ENCODE measurements around the gene KCNK3. TPM values are rescaled to one million over a fixed set of nuclear protein-coding genes. Genes with fewer than 3 reads are reported as not detected.

Gene KCNK3
- total and polyA plus RNA-seq, 2 donors (not counting 1 experiment from before 2014, with no cell fraction given): not detected

- Histone ChIP-seq H4K20me1 (ENCODE audit: control insufficient read depth, insufficient read depth, low read length, poor library complexity, severe bottlenecking) (no peaks in the 10 kb centered on the region), H3K9ac (ENCODE audit: low read length) (no peak overlapping the region), H3K4me2 (replicated peaks; ENCODE audit: low read depth, low read length, poor library complexity, severe bottlenecking) (no peak overlapping the region), H3K36me3 (replicated peaks in 1 of 2; ENCODE audit: control extremely low read depth in 1 of 2, control insufficient read depth in 1 of 2, extremely low read depth in 1 of 2, insufficient read depth in 2 of 2, low read length in 1 of 2) (no peaks in the 10 kb centered on the region), H3K79me2 (ENCODE audit: control insufficient read depth, insufficient read depth, low read length) (no peaks in the 10 kb centered on the region), H3K4me3 (ENCODE audit: control extremely low read depth in 1 of 5, extremely low read depth in 1 of 5, insufficient read depth in 1 of 5, low read depth in 2 of 5, low read length in 4 of 5) (no peak overlapping the region), H3K4me1 (ENCODE audit: control insufficient read depth in 2 of 2, insufficient read depth in 2 of 2, low read length in 2 of 2) (no peaks in the 10 kb centered on the region), H2AFZ (ENCODE audit: insufficient read depth, low read depth, low read length, poor library complexity, severe bottlenecking) (no peak overlapping the region), H3K27ac (ENCODE audit: low read length in 2 of 2) (no peak overlapping the region), H3K27me3 (replicated peaks in 1 of 4; ENCODE audit: control extremely low read depth in 1 of 4, control insufficient read depth in 3 of 4, insufficient read depth in 4 of 4, low read length in 3 of 4) (no peaks in the 10 kb centered on the region), H3K9me3 (ENCODE audit: control extremely low read depth in 1 of 3, control insufficient read depth in 2 of 3, insufficient read depth in 1 of 3, low read length in 2 of 3) (no peaks in the 10 kb centered on the region)
- intact Hi-C loops (cut with micrococcal nuclease): no loop called here
- ATAC-seq (ENCODE audit: low read depth) (no peak), DNase-seq (no peak)
- Mint-ChIP-seq H3K27me3 (peaks cover 33% of the 10 kb centered on the region), H3K27ac (no peak overlapping the region), H3K4me1 (no peaks in the 10 kb centered on the region), H3K9me3 (ENCODE audit: insufficient read depth) (no peaks in the 10 kb centered on the region), H3K4me3 (no peak overlapping the region)
- WGBS (ENCODE audit: insufficient coverage): 77% methylated on average over 12 of the region's 12 CpGs
- POLR2A ChIA-PET: no interaction called here
- CTCF ChIA-PET: no interaction called here
- no peak for TF ChIP-seq CTCF (IDR thresholded peaks at IDR 0.05)
- no peak for TF ChIP-seq EZH2 (IDR thresholded peaks at IDR 0.05; ENCODE audit: borderline replicate concordance, insufficient read depth, low read depth, low read length, poor library complexity, severe bottlenecking)
Measured at GRCh38 chr2:26650713-26651469, 41.6 kb upstream of the KCNK3 start.

GRCh38 chr2:26651470-26651771, 41.1 kb upstream of the KCNK3 start:
- no peak overlapping the region for H3K4me3 ChIP-seq (ENCODE audit: control extremely low read depth in 1 of 5, extremely low read depth in 1 of 5, insufficient read depth in 1 of 5, low read depth in 2 of 5, low read length in 4 of 5)
- TF ChIP-seq EZH2 (IDR thresholded peaks at IDR 0.05; ENCODE audit: borderline replicate concordance, insufficient read depth, low read depth, low read length, poor library complexity, severe bottlenecking): no peak
- no peak for TF ChIP-seq CTCF (IDR thresholded peaks at IDR 0.05)
- H2AFZ ChIP-seq (ENCODE audit: insufficient read depth, low read depth, low read length, poor library complexity, severe bottlenecking): no peak overlapping the region
- CTCF ChIA-PET: no interaction called here
- POLR2A ChIA-PET: no interaction called here
- Mint-ChIP-seq H3K4me3 (no peak overlapping the region), H3K27ac (no peak overlapping the region), H3K9me3 (ENCODE audit: insufficient read depth) (no peaks in the 10 kb centered on the region), H3K27me3 (peaks cover 30% of the 10 kb centered on the region), H3K4me1 (no peaks in the 10 kb centered on the region)
- no peaks in the 10 kb centered on the region for H3K9me3 ChIP-seq (ENCODE audit: control extremely low read depth in 1 of 3, control insufficient read depth in 2 of 3, insufficient read depth in 1 of 3, low read length in 2 of 3)
- WGBS (ENCODE audit: insufficient coverage): no CpG with 5 or more reads among the region's 7 CpGs
- no peak for ATAC-seq (ENCODE audit: low read depth)
- intact Hi-C loops (cut with micrococcal nuclease): no loop called here
- no peak for DNase-seq
- no peaks in the 10 kb centered on the region for H3K79me2 ChIP-seq (ENCODE audit: control insufficient read depth, insufficient read depth, low read length)
- H3K36me3 ChIP-seq (replicated peaks in 1 of 2; ENCODE audit: control extremely low read depth in 1 of 2, control insufficient read depth in 1 of 2, extremely low read depth in 1 of 2, insufficient read depth in 2 of 2, low read length in 1 of 2): no peaks in the 10 kb centered on the region
- no peak overlapping the region for H3K4me2 ChIP-seq (replicated peaks; ENCODE audit: low read depth, low read length, poor library complexity, severe bottlenecking)
- H3K27me3 ChIP-seq (replicated peaks in 1 of 4; ENCODE audit: control extremely low read depth in 1 of 4, control insufficient read depth in 3 of 4, insufficient read depth in 4 of 4, low read length in 3 of 4): no peaks in the 10 kb centered on the region
- no peak overlapping the region for H3K27ac ChIP-seq (ENCODE audit: low read length in 2 of 2)
- no peaks in the 10 kb centered on the region for H4K20me1 ChIP-seq (ENCODE audit: control insufficient read depth, insufficient read depth, low read length, poor library complexity, severe bottlenecking)
- H3K4me1 ChIP-seq (ENCODE audit: control insufficient read depth in 2 of 2, insufficient read depth in 2 of 2, low read length in 2 of 2): no peaks in the 10 kb centered on the region
- H3K9ac ChIP-seq (ENCODE audit: low read length): no peak overlapping the region

Measured in B cell (primary cell).